ENCODE results near the gene ZNF511.

Gene ZNF511

GRCh38 chr10:133355991-133356390 is 47.3 kb downstream of the ZNF511 start:
- no peak for DNase-seq

GRCh38 chr10:133356549-133357284 is 48.0 kb downstream of the ZNF511 start:
- no peak for DNase-seq

- DNase-seq: peak; percentile 89
Measured at GRCh38 chr10:133357285-133358161, 48.8 kb downstream of the ZNF511 start, which contains the start of gene FUOM. FUOM (minus strand) TSS chr10:133358019; CDS start chr10:133358007, 12 bp downstream.

- DNase-seq: no peak
Measured at GRCh38 chr10:133358162-133358924, 49.6 kb downstream of the ZNF511 start.

- no peak for DNase-seq
Measured at GRCh38 chr10:133358925-133359310, 50.2 kb downstream of the ZNF511 start.

- peak; percentile 75 for DNase-seq
Measured at GRCh38 chr10:133359554-133359971, 50.8 kb downstream of the ZNF511 start.

- DNase-seq: no peak
Measured at GRCh38 chr10:133359972-133360610, 51.4 kb downstream of the ZNF511 start.

- no peak for DNase-seq
Measured at GRCh38 chr10:133361227-133361626, 52.5 kb downstream of the ZNF511 start.

GRCh38 chr10:133361773-133362441 is 53.2 kb downstream of the ZNF511 start:
- DNase-seq: no peak
